K562 (cell line): ENCODE results near the gene DEGS1. TPM values are rescaled to one million over a fixed set of nuclear protein-coding genes. Genes with fewer than 3 reads are reported as not detected.

ENCODE experiments used
- ATAC-seq: fragments of 200-7000 bp; cut with Tn5 transposase; 3 replicates; pipeline ENCODE4 v1.9.1; 2020; ENCODE audit warnings: moderate library complexity
- BruUV-seq: library from RNA; stranded (reverse); fragments of 400-500 nt; replicated peaks from 2 replicates; lab custom pipeline; 2021; lab: Mats Ljungman, UMichigan
- CTCF ChIA-PET: fragments of 300-600 bp; formaldehyde crosslinking; extraction: SDS; loops from one replicate; lab custom pipeline; 2021; ENCODE audit warnings: low intra/inter-chr PET ratio; lab: Yijun Ruan, JAX
- POLR2A ChIA-PET: fragments of 300-600, 350-650 bp; sonication (Branson Sonifier 250); formaldehyde crosslinking; extraction: SDS; loops from one replicate; lab custom pipeline; 2021; ENCODE audit warnings: antibody characterized with exemption, inconsistent platforms; lab: Yijun Ruan, JAX
- DNase-seq, 4 experiments: peaks; one replicate each; pipeline versions ENCODE4 v3.0.0 to v3.0.0-alpha.2; 2011 to 2018; ENCODE audit warnings: low spot score in 3 of 4, mixed read lengths in 3 of 4; ENCODE audit errors: extremely low read depth in 1 of 4
- FAIRE-seq: peaks from 2 replicates; lab custom pipeline; 2011; peaks lifted over from hg19 to GRCh38; lab: Jason Lieb, UNC
- H2AFZ ChIP-seq: 2 replicates; pipeline ENCODE4 v1.6.0; 2011; ENCODE audit warnings: low read depth, low read length, control low read depth, inconsistent platforms
- H3K27ac ChIP-seq: fragments of 200-600 bp; 3 replicates; pipeline ENCODE4 v1.8.0; 2011; ENCODE audit warnings: low read depth, mild to moderate bottlenecking, control low read depth, inconsistent platforms, low read length, moderate library complexity, mixed read lengths; ENCODE audit errors: extremely low read depth
- H3K27me3 ChIP-seq, 2 experiments: fragments of 300-600 bp in 1 of 2; 2 replicates in 1 of 2; 3 replicates in 1 of 2; pipeline versions ENCODE4 v1.6.0 to v1.8.0; 2011; ENCODE audit warnings: inconsistent platforms in 2 of 2, low read length in 2 of 2, mild to moderate bottlenecking in 1 of 2, mixed read lengths in 1 of 2, moderate library complexity in 1 of 2; ENCODE audit not compliant: control insufficient read depth in 2 of 2, insufficient read depth in 2 of 2
- H3K36me3 ChIP-seq: fragments of 300-600 bp; 3 replicates; pipeline ENCODE4 v1.8.0; 2011; ENCODE audit warnings: mild to moderate bottlenecking, low read length, inconsistent platforms; ENCODE audit not compliant: control insufficient read depth, insufficient read depth
- H3K4me1 ChIP-seq, 2 experiments: fragments of 200-600 bp in 1 of 2; replicated peaks in 1 of 2; 2 replicates in 1 of 2; 3 replicates in 1 of 2; pipeline versions ENCODE4 v1.5.1 to v1.8.0; 2011; ENCODE audit warnings: inconsistent platforms in 2 of 2, low read length in 2 of 2, mild to moderate bottlenecking in 1 of 2, mixed read lengths in 1 of 2, moderate library complexity in 1 of 2; ENCODE audit not compliant: control insufficient read depth in 2 of 2, insufficient read depth in 2 of 2
- H3K4me2 ChIP-seq: 2 replicates; pipeline ENCODE4 v1.6.1; 2011; ENCODE audit warnings: low read length, control low read depth, inconsistent platforms, mixed read lengths; ENCODE audit not compliant: insufficient read depth
- H3K4me3 ChIP-seq: fragments of 200-600 bp; sonication (generic), shearing (Covaris generic); 2 replicates; pipeline ENCODE4 v1.5.1; 2016; ENCODE audit warnings: control low read depth, inconsistent platforms
- H3K79me2 ChIP-seq: fragments of 200-600 bp; 3 replicates; pipeline ENCODE4 v1.8.0; 2011; ENCODE audit warnings: low read length, inconsistent platforms; ENCODE audit not compliant: control insufficient read depth, insufficient read depth
- H3K9ac ChIP-seq, 2 experiments: 2 replicates each; pipeline versions ENCODE4 v1.6.0 to v1.6.1; 2011; ENCODE audit warnings: low read depth in 2 of 2, low read length in 2 of 2, control low read depth in 1 of 2, inconsistent platforms in 1 of 2, mild to moderate bottlenecking in 1 of 2, mixed read lengths in 1 of 2; ENCODE audit not compliant: insufficient read depth in 1 of 2
- H3K9me1 ChIP-seq: one replicate; pipeline ENCODE4 v1.6.0; 2011; ENCODE audit warnings: inconsistent platforms, mild to moderate bottlenecking, low read length, moderate library complexity; ENCODE audit not compliant: control insufficient read depth, insufficient read depth
- H3K9me3 ChIP-seq: replicated peaks from 2 replicates; pipeline ENCODE4 v1.5.1; 2011; ENCODE audit warnings: low read depth, low read length, inconsistent platforms; ENCODE audit not compliant: control insufficient read depth, insufficient read depth
- H4K20me1 ChIP-seq: replicated peaks from 2 replicates; pipeline ENCODE4 v1.6.1; 2011; ENCODE audit warnings: low read length, inconsistent platforms, mixed read lengths; ENCODE audit not compliant: control insufficient read depth, insufficient read depth
- CCNT2 ChIP-seq: IDR thresholded peaks from 2 replicates; pipeline ENCODE4 v1.6.1; 2011; ENCODE audit warnings: borderline replicate concordance, low read depth, mild to moderate bottlenecking, moderate library complexity, mixed read lengths, low read length; ENCODE audit not compliant: insufficient read length; ENCODE audit errors: extremely low read depth
- CREBBP ChIP-seq: IDR thresholded peaks from one replicate; pipeline ENCODE4 v1.6.1; 2012; ENCODE audit warnings: low read depth, mild to moderate bottlenecking, control low read depth, inconsistent platforms, low read length
- LCOR ChIP-seq: sonication (generic); formaldehyde crosslinking; IDR thresholded peaks from 2 replicates; pipeline ENCODE4 v1.8.0; 2022; ENCODE audit warnings: mild to moderate bottlenecking, missing genetic modification reagents
- MEIS2 ChIP-seq: fragments of 450-650 bp; IDR thresholded peaks from 2 replicates; pipeline ENCODE4 v1.6.1; 2014; ENCODE audit warnings: mild to moderate bottlenecking; ENCODE audit not compliant: partially characterized antibody
- RBM14 ChIP-seq: fragments of 200-400 bp; formaldehyde crosslinking; IDR thresholded peaks from 2 replicates; pipeline ENCODE4 v1.6.1; 2018; ENCODE audit warnings: low read depth, mild to moderate bottlenecking, low read length, moderate library complexity, borderline replicate concordance; ENCODE audit not compliant: insufficient read depth
- STAT6 ChIP-seq: sonication (generic); formaldehyde crosslinking; IDR thresholded peaks from 2 replicates; pipeline ENCODE4 v1.8.1; 2023; ENCODE audit warnings: mild to moderate bottlenecking, missing genetic modification reagents
- ZNF174 ChIP-seq: fragments of 250-450 bp; sonication (Bioruptor Pico); IDR thresholded peaks from 2 replicates; pipeline ENCODE4 v1.4.0; 2020; ENCODE audit warnings: mild to moderate bottlenecking
- ZNF696 ChIP-seq: fragments of 250-450 bp; sonication (Bioruptor Pico); conservative IDR thresholded peaks from 2 replicates; pipeline ENCODE4 v1.4.0; 2020; ENCODE audit warnings: mild to moderate bottlenecking, moderate library complexity
- ZNF740 ChIP-seq, 3 experiments: fragments of 200-800 bp in 1 of 3; sonication (Bioruptor generic) in 1 of 3; sonication (generic) in 1 of 3; formaldehyde crosslinking in 1 of 3; IDR thresholded peaks; 2 replicates each; pipeline versions ENCODE4 v1.6.1 to v1.8.0; 2016 to 2022; ENCODE audit warnings: mild to moderate bottlenecking in 2 of 3, missing compliant biosample characterization in 2 of 3, missing genetic modification characterization in 2 of 3, missing genetic modification reagents in 1 of 3
- WGBS: fragments of 100-300 bp; shearing (Covaris generic); methylation state at CpG from one replicate; pipeline ENCODE4 v1.1.6; 2016; ENCODE audit warnings: low coverage, mixed read lengths; ENCODE audit not compliant: insufficient coverage; ENCODE audit errors: missing lambda C conversion rate; 5-methylcytosine and 5-hydroxymethylcytosine counted together
- in situ Hi-C: fragments of 300-500 bp; cut with MboI; formaldehyde crosslinking; loops from 4 replicates; pipeline ENCODE4 v1.15.0; 2018; ENCODE audit warnings: inconsistent platforms, mixed read lengths
- intact Hi-C: fragments of 100-400 bp; cut with micrococcal nuclease; formaldehyde crosslinking; loops from 2 replicates; pipeline ENCODE4 v1.14.2; 2022
- polyA plus RNA-seq, 8 experiments: library from polyadenylated mRNA; depleted of rRNA in 4 of 8; stranded (reverse) in 5 of 8; unstranded in 3 of 8; fragments of >200 nt; fragmentation: Nextera tagmentation in 2 of 8; fragmentation: Illumina TruSeq in 1 of 8; extraction: Ambion mirVana in 2 of 8; extraction: Trizol in 1 of 8; gene quantifications; 2 replicates each; pipeline versions ENCODE4 v1.2.1 to v1.2.3, GENCODE V29; 2011 to 2014; ENCODE audit warnings: inconsistent platforms in 1 of 8, missing spikeins in 1 of 8
- total RNA-seq, 7 experiments: library from RNA; depleted of rRNA in 6 of 7; stranded (reverse); fragments of >200 nt in 6 of 7; fragmentation: Illumina TruSeq in 2 of 7; extraction: Trizol in 2 of 7; gene quantifications; 2 replicates each; pipeline versions ENCODE4 v1.2.1 to v1.2.3, GENCODE V29; 2011 to 2021; ENCODE audit warnings: low replicate concordance in 1 of 7

Gene DEGS1
- total and polyA plus RNA-seq, 9 of the 15 experiments (the other 6 are each of a cell fraction or from before 2014, with no cell fraction given) = 12.3 to 95.0 (median 38.8) TPM

- in situ Hi-C loops = no loop called here
- Histone ChIP-seq H3K9ac (no peak overlapping the region; a peak in 1 of 4 replicates), H2AFZ (0 out of 2 replicates have a peak overlapping the region, but pooled peaks have one; percentile 15), H3K4me1 (peaks cover 4 to 7% of the 10 kb centered on the region in 2 experiments; a peak in 3 of 5 replicates), H3K4me3 (no peak overlapping the region), H3K36me3 (no peaks in the 10 kb centered on the region), H3K4me2 (no peak overlapping the region), H3K27me3 (no peaks in the 10 kb centered on the region), H3K27ac (no peak overlapping the region), H4K20me1 (no peaks in the 10 kb centered on the region), H3K9me3 (0 out of 2 replicates have a peak, but pooled peaks cover 1% of the 10 kb centered on the region), H3K9me1 (no peaks in the 10 kb centered on the region), H3K79me2 (no peaks in the 10 kb centered on the region)
- POLR2A ChIA-PET = no interaction called here
- no TSS peak for BruUV-seq
- CTCF ChIA-PET = no interaction called here
- TF ChIP-seq LCOR (no peak), STAT6 (no peak), ZNF696 (CRISPR knock-in tag) (no peak), MEIS2 (no peak), ZNF740 (CRISPR knock-in tag; IDR thresholded peaks at IDR 0.05) (no peak), ZNF740 (tag; IDR thresholded peaks at IDR 0.05) (no peak), RBM14 (no peak), ZNF174 (CRISPR knock-in tag) (no peak), CREBBP (no peak), CCNT2 (no peak)
- ATAC-seq (peak; percentile 12; the same call in 2 of the 3 replicates), FAIRE-seq (no peak), DNase-seq (peak in 1 of 4 experiments; percentile 12)
- WGBS = 44% methylated on average over 9 of the region's 9 CpGs
- intact Hi-C loops = no loop called here
Observed at GRCh38 chr1:224177356-224177999, 5.6 kb upstream of the DEGS1 start.
